GM19238 (cell line): ENCODE results near the gene RAVER2.

Source experiments
- DNase-seq: peaks from one replicate; pipeline ENCODE4 v3.0.0; 2011; ENCODE audit warnings: low spot score; ENCODE audit not compliant: insufficient read length

RAVER2 gene

DNA sequence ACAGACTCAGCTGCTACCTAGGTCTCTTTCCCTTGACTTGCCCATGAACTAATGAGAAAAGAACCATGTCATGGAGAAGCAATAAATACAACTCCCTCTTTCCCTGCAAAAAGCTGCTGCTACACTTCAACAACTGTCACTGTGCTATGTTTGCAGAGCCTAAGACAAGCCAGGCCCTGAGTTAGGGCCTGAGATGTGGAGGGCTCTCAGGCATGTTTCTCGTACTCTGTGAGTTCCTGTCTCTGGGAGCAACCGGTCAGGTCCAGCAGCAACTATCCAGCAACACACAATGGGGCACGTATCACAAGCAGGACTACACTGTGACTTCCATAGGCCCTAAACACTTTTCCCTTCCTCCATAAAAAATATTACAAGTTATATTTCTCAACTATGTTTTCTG, 129.8 kb downstream of the RAVER2 start:
- no peak for DNase-seq

DNA sequence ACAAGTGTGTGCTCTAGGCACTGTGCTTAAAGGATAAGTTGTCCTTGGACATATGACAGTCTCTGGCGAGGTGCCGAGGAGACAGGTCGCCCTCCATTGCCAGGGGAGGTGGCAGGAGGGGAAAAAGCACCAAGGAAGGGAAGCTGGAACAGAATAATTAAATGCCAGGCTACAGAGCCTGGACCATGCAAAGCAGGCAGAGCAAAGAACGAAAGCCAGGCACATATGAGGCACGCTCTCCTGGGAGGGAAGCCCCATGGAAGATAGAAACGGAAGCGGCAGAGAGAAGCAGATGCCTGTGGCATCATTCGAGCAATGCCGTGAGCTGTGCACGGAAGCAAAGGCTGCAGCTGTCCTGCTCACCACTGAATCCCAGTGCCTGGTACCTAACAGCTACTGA, 130.2 kb downstream of the RAVER2 start:
- DNase-seq = no peak

DNA sequence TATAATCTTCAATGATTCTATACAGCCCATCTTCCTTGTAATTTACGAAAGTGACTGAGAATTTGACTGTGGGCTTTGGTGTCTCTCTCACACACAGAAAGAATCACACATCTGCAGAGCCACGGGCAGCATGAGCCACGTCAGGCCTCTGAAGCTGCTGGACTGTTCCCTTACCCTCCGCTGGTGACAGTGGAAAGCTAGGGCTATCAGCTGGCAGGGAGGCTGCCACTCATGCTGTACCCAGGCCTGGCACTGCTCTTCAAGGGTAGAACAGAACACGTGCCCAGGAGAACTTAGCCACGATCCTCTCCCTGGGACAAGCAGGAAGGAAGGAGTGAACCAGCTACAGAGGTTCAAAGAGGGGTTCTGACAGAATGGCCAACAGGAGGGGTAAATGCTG, 130.7 kb downstream of the RAVER2 start:
- no peak for DNase-seq

DNA sequence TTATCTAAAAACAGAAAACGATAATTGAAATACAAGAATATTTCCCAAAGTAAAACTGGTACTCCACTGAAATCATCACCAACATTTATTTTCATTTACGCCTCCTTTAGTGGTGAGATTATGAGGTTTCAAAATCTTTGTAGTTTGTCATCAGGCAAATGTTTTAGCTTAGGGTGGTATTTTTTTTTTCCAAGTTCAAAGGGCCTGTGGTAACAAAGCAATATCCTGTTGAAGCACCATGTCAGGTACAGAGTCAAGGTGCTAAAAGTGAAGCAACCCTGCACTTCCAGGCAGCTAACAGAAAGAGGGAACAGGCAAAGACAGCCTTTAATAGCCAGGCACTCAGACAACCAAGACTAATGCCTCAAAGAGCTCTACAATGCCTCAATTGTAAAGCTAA, 132.3 kb downstream of the RAVER2 start:
- DNase-seq = no peak

DNA sequence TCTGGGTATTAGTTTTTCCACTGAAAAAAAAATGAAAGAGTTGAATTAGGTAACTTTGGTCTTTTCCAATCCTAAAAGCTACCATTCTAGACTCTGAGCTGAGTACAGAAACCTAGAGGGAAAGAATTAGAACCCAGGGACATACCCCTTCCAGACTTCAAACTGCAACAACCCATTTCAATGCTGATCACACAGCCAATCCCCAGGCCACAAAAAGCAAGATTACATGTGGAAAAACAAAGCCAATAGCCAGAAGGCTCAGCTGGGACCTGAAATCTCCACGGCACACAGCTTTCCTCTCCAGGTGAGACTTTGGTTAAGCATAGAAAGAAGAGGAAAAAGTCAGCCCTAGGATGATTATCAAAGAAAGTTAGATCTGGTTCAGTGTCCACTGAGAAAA, 132.7 kb downstream of the RAVER2 start:
- DNase-seq = no peak

DNA sequence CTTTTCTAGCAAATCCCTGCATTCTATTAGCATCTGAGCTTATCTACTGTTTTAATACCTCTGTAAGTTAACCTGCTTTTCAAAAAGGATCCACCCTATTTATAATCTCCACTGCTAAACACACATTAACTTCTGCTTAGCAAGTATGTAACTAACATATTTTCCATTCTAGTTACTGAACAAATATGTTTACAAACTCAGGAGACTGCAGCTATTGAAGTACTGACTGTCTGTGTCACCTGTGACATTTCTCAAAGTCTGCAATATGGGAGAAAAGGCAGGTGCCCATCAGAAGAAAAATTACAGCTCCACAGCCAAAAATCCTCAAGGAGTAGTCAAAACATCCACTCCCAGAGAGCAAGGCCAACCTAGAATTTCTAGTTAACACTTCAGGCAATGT, 133.2 kb downstream of the RAVER2 start:
- no peak for DNase-seq

DNA sequence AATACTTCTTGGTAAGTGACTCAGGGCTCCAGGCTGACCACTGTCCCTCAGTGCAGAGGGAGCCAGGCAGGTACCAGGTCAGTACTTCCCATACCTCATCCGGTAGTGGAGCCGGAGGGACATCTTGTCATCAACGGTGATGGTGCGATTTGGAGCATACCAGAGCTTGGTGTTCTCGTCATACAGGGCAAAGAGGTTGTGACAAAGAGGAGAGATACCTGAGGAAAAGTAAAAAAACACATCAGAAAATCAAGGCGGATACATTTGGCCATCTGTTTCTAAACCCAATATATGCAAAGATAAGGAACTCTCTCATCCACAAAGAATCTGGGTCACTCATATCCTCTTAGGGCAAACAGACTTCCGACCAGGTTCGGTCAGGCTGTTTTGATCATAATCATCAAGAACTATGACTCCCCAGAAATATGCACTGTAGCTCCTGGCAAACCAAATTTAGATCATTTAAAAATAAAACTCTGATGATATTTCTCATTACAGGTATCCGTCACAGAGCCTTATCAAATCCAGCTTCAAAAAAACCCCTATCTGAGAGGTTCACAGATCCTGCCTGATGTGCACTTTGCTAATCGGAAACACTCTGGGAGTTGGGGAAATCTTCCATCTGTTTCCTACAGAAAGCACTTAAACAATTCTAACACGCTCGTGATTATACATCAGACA, 134.2 kb downstream of the RAVER2 start:
- no peak for DNase-seq

DNA sequence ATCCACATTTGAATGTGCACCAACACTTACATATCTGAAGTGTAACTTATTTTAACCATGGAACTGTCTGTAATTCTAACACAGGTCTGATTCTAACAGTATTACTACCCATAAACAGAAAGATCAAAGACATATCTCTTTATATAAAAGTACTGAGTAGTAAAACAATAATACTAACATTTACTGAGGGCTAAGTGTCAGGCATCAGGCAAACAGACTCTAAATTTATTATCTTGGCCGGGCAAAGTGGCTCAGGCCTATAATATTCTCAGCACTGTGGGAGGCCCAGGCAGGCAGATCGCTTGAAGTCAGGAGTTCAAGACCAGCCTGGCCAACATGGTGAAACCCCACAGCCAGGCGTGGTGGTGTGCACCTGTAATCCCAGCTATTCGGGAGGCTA, 135.6 kb downstream of the RAVER2 start:
- no peak for DNase-seq

DNA sequence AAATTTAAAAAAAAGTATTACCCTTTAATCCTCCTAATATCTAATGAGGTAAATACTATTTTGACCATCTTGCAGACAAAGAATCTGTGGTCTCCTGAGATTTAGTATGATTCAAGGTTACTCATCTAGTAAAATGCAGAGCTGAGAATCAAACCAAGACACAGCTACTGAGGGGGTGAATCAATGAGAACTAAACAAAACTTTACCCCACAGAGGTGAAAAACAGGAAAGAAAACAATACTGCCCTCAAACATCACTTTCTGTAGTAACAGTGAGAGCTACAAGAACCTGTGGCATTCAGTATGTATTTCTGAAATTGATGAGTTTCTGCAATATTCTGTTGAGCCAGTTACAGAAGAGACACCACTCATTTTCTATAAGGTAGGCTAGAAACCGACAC, 136.4 kb downstream of the RAVER2 start:
- DNase-seq = no peak
